Bronchial epithelial cell (primary cell): Measurements from ENCODE around the gene PCDHGA7. TPM values are rescaled to one million over a fixed set of nuclear protein-coding genes. Genes with fewer than 3 reads are reported as not detected.
A peak's percentile ranks its signal among the peaks of the same experiment; 100 is the strongest.

Source experiments
- DNase-seq: peaks from one replicate; pipeline ENCODE4 v3.0.0-alpha.2; 2010; ENCODE audit warnings: low read depth
- FAIRE-seq: peaks from 2 replicates; lab custom pipeline; 2011; peaks lifted over from hg19 to GRCh38; lab: Jason Lieb, UNC
- H3K27me3 ChIP-seq: 2 replicates; pipeline ENCODE4 v1.5.1; 2011; ENCODE audit warnings: low read length; ENCODE audit not compliant: control insufficient read depth, insufficient read depth
- H3K36me3 ChIP-seq: 2 replicates; pipeline ENCODE4 v1.5.1; 2011; ENCODE audit warnings: low read length; ENCODE audit not compliant: control insufficient read depth, insufficient read depth
- H3K4me3 ChIP-seq: 2 replicates; pipeline ENCODE4 v1.5.1; 2011; ENCODE audit warnings: mild to moderate bottlenecking, low read depth, low read length, control low read depth
- total RNA-seq: library from RNA; depleted of rRNA; stranded (reverse); fragments of >200 nt; gene quantifications from 2 replicates; pipeline ENCODE4 v1.2.1, GENCODE V29; 2014
- TF ChIP-seq, protein P1 (sequence below): IDR thresholded peaks from 2 replicates; pipeline ENCODE4 v1.5.1; 2011; ENCODE audit warnings: mild to moderate bottlenecking, moderate library complexity, low read length, control low read depth, inconsistent platforms; ENCODE audit not compliant: insufficient read depth, severe bottlenecking

Gene PCDHGA7
- total RNA-seq, 1 donor from 2014 or later, result under 0.01 TPM

DNA sequence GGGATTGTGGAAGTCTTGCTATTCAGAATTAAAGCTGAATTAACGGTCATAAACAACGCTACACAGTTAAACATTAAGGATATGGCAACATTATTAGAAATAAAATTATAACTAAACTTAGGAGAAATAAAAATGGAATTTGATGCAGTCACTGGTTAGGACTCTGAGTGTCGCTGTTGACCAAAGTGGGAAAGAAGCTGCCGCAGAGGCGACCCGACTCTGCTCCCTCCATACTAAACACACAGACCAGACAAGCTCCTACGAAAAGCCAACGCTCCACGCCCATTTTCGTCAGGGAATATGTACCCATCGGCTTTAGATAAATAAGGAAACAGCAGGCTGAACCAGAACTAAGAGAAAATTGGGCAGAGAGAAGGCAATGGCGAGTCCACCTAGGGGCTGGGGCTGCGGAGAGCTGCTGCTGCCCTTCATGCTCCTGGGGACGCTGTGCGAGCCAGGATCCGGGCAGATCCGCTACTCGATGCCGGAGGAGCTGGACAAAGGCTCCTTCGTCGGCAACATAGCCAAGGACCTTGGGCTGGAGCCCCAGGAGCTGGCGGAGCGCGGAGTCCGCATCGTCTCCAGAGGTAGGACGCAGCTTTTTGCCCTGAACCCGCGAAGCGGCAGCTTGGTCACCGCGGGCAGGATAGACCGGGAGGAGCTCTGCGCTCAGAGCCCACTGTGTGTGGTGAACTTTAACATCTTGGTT is 18.4 kb upstream of the PCDHGA7 start, which contains the start of gene PCDHGA5:
TSS of gene PCDHGA5 (plus strand) at position 211 of the 709 bp plus-strand sequence. CDS start at position 380, 169 bp downstream.
- FAIRE-seq, result no peak
- TF ChIP-seq, protein P1, sequence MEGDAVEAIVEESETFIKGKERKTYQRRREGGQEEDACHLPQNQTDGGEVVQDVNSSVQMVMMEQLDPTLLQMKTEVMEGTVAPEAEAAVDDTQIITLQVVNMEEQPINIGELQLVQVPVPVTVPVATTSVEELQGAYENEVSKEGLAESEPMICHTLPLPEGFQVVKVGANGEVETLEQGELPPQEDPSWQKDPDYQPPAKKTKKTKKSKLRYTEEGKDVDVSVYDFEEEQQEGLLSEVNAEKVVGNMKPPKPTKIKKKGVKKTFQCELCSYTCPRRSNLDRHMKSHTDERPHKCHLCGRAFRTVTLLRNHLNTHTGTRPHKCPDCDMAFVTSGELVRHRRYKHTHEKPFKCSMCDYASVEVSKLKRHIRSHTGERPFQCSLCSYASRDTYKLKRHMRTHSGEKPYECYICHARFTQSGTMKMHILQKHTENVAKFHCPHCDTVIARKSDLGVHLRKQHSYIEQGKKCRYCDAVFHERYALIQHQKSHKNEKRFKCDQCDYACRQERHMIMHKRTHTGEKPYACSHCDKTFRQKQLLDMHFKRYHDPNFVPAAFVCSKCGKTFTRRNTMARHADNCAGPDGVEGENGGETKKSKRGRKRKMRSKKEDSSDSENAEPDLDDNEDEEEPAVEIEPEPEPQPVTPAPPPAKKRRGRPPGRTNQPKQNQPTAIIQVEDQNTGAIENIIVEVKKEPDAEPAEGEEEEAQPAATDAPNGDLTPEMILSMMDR, result no peak
- H3K36me3 ChIP-seq, result no peaks in the 10 kb centered on the region
- DNase-seq, result no peak
- H3K4me3 ChIP-seq, result no peak within 1 kb of the TSS
- peaks cover 25% of the 10 kb centered on the region for H3K27me3 ChIP-seq

DNA sequence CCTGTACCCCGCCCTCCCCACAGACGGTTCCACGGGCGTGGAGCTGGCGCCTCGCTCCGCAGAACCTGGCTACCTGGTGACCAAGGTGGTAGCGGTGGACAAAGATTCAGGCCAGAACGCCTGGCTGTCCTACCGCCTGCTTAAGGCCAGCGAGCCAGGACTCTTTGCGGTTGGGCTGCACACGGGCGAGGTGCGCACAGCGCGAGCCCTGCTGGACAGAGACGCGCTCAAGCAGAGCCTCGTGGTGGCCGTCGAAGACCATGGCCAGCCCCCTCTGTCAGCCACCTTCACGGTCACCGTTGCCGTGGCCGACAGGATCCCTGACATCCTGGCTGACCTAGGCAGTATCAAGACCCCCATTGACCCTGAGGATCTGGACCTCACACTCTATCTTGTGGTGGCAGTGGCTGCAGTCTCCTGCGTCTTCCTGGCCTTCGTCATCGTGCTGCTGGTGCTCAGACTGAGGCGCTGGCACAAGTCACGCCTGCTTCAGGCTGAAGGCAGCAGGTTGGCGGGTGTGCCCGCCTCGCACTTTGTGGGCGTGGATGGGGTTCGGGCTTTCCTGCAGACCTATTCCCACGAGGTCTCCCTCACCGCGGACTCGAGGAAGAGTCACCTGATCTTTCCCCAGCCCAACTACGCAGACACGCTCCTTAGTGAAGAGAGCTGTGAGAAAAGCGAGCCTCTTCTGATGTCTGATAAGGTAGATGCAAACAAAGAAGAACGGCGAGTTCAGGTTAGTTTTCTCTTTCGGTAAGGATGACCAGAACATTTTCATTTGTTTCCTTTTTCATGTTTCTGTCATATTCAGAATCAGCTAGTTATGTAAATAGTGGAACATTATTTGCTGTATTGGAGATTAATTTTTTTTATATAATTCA is 16.3 kb upstream of the PCDHGA7 start:
- TF ChIP-seq, protein P1, result no peak
- DNase-seq (no peak), FAIRE-seq (no peak)
- Histone ChIP-seq H3K4me3 (no peak overlapping the region), H3K36me3 (no peaks in the 10 kb centered on the region), H3K27me3 (peaks cover 24% of the 10 kb centered on the region)

DNA sequence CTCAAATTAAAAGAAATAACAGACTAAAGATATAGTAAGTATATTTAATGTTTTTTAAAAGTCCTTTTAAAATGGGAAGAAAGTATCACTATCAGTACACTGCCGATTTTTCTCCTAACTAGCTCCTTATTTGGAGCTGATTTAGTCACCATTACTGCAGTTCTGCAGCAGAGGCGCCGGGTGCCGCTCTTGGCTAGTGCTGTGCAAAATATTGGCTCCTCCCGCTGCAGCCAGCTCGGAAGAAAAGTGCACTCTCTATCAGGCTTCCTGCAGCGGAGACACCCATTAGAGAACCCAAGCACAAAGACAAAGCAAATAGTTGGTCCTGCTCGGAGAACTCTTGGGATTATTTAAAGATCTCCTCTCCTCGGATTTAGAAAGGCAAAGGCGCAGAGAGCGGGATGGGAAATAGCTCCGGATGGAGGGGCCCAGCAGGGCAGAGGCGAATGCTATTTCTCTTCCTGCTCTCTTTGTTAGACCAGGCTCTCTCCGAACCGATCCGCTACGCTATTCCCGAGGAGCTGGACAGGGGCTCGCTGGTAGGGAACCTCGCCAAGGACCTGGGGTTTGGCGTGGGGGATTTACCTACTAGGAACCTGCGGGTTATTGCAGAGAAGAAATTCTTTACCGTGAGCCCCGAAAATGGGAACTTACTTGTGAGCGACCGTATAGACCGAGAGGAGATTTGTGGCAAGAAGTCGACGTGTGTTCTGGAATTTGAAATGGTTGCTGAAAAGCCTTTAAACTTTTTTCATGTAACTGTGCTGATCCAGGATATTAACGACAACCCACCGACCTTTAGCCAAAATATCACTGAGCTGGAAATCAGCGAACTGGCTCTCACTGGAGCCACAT is 12.3 kb upstream of the PCDHGA7 start, which contains the start of gene PCDHGB3:
TSS of gene PCDHGB3 (plus strand) at position 249 of the 855 bp plus-strand sequence. CDS start at position 402, 153 bp downstream.
- H3K27me3 ChIP-seq, result peaks cover 20% of the 10 kb centered on the region
- peak; percentile 18 for FAIRE-seq
- peak within 1 kb of the TSS; percentile 19 for H3K4me3 ChIP-seq
- TF ChIP-seq, protein P1, result peak; percentile 31
- DNase-seq, result peak; percentile 29
- H3K36me3 ChIP-seq, result no peaks in the 10 kb centered on the region

DNA sequence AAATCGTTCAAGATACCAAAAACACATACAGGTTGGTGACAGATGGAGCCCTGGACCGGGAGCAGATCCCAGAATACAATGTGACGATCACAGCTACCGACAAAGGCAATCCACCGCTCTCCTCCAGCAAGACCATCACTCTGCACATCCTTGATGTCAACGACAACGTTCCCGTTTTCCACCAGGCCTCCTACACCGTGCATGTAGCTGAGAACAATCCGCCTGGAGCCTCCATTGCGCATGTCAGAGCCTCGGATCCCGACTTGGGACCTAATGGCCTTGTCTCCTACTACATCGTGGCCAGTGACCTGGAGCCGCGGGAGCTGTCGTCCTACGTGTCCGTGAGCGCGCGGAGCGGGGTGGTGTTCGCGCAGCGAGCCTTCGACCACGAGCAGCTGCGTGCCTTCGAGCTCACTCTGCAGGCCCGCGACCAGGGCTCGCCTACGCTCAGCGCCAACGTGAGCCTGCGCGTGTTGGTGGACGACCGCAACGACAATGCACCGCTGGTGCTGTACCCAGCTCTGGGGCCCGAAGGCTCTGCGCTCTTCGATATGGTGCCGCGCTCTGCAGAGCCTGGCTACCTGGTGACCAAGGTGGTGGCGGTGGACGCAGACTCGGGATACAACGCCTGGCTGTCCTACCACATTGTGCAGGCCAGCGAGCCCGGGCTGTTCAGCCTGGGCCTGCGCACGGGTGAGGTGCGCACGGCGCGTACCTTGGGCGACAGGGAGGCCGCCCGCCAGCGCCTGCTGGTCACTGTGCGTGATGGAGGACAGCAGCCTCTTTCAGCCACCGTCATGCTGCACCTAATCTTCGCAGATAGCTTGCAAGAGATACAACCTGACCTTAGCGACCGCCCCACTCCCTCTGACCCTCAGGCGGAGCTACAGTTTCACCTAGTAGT is 10.7 kb upstream of the PCDHGA7 start:
- DNase-seq, result no peak
- TF ChIP-seq, protein P1, result no peak
- no peaks in the 10 kb centered on the region for H3K36me3 ChIP-seq
- H3K4me3 ChIP-seq, result no peak overlapping the region
- FAIRE-seq, result no peak
- peaks cover 9% of the 10 kb centered on the region for H3K27me3 ChIP-seq
